ENCODE results near the gene FBN3. TPM values are rescaled to one million over a fixed set of nuclear protein-coding genes. Genes with fewer than 3 reads are reported as not detected.

FBN3 gene
- polyA plus RNA-seq, 1 of the 3 experiments (the other 2 are of a cell fraction), result not detected

DNA sequence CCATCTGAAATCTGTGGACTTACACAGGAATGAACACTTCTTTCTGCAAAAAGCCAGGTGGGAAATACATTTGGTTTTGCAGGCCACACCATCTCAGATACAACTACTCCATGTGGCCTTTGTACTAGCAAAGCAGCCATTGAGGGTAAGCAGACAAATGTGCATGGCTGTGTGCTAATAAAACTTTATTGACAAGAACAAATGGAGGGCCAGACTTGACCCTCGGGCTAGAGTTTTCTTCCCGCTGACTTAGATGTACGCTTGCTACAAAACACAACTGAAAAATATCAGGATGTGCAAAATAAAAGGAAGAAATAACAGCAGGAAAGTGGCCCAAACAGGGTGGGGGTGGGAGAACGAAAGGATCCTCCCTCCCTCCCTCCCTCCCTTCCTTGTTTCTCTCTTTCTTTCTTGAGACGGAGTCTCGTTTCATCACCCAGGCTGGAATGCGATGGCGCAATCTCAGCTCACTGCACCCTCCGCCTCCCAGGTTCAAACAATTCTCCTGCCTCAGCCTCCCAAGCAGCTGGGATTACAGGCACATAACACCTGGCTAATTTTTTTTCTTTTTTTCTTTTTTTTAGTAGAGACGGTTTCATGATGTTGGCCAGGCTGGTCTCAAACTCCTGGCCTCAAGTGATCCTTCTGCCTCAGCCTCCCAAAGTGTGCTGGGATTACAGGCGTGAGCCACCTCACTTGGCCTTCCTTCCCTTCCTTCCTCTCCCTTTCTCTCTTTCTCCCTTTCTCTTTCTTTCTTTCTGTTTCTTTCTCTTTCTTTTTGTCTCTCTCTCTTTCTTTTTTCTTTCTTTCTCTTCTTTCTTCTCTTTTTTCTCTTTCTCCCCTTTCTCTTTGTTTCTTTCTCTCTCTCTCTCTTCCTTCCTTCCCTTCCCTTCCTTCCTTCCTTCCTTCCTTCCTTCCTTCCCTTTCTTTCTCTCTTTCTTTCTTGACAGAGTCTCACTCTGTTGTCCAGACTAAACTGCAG is 67.5 kb downstream of the FBN3 start:
- no peaks in the 10 kb centered on the region for H3K27me3 ChIP-seq (ENCODE audit: insufficient read depth)
- no peaks in the 10 kb centered on the region for H4K20me1 ChIP-seq (ENCODE audit: insufficient read depth)
- no peak overlapping the region for H3K27ac ChIP-seq (ENCODE audit: low read depth in 2 of 2, low read length in 1 of 2)
- H3K9me3 ChIP-seq, result no peaks in the 10 kb centered on the region
- no peaks in the 10 kb centered on the region for H3K4me1 ChIP-seq (ENCODE audit: control insufficient read depth in 1 of 2, insufficient read depth in 2 of 2, low read depth in 1 of 2, low read length in 1 of 2)
- WGBS (ENCODE audit: low lambda C conversion rate), result 59% methylated on average over 11 of the region's 11 CpGs
- H2AFZ ChIP-seq (ENCODE audit: low read depth), result no peak overlapping the region
- no peaks in the 10 kb centered on the region for H3F3A ChIP-seq (replicated peaks; ENCODE audit: insufficient read depth)
- no peaks in the 10 kb centered on the region for H3K79me2 ChIP-seq (ENCODE audit: insufficient read depth)
- no peak overlapping the region for H3K4me2 ChIP-seq
- CTCF ChIA-PET, result no interaction called here
- H3K36me3 ChIP-seq (replicated peaks in 1 of 2; ENCODE audit: control insufficient read depth in 1 of 2, insufficient read depth in 2 of 2, low read length in 1 of 2), result no peaks in the 10 kb centered on the region
- TF ChIP-seq GABPA (IDR thresholded peaks at IDR 0.05; ENCODE audit: low read depth) (no peak), EZH2phosphoT487 (IDR thresholded peaks at IDR 0.05; ENCODE audit: borderline replicate concordance, low read depth) (no peak), MAX (IDR thresholded peaks at IDR 0.05; ENCODE audit: low read depth) (no peak), SIN3A (IDR thresholded peaks at IDR 0.05; ENCODE audit: borderline replicate concordance, low read depth, low read length) (no peak), NRF1 (IDR thresholded peaks at IDR 0.05; ENCODE audit: low read depth, low read length) (no peak), CTCF (IDR thresholded peaks at IDR 0.05) (no peak), TEAD4 (IDR thresholded peaks at IDR 0.05; ENCODE audit: borderline replicate concordance, insufficient read depth) (no peak), GATA2 (CRISPR knock-in tag; IDR thresholded peaks at IDR 0.05) (no peak), FOXJ3 (CRISPR knock-in tag; IDR thresholded peaks at IDR 0.05) (no peak), RXRA (IDR thresholded peaks at IDR 0.05; ENCODE audit: borderline replicate concordance, low read depth) (no peak), EP300 (IDR thresholded peaks at IDR 0.05; ENCODE audit: borderline replicate concordance in 1 of 2, low read depth in 1 of 2, low read length in 1 of 2) (no peak), FOXM1 (IDR thresholded peaks at IDR 0.05; ENCODE audit: low read depth) (no peak), PBX3 (IDR thresholded peaks at IDR 0.05) (no peak), TAF1 (IDR thresholded peaks at IDR 0.05; ENCODE audit: borderline replicate concordance, low read depth, low read length) (no peak), MEF2A (IDR thresholded peaks at IDR 0.05; ENCODE audit: borderline replicate concordance, low read depth) (no peak)
- H3K9ac ChIP-seq, result no peak overlapping the region
- no peak for DNase-seq
- H3K4me3 ChIP-seq (ENCODE audit: low read depth in 2 of 2, low read length in 1 of 2), result no peak overlapping the region
- H3K9me2 ChIP-seq, result no peaks in the 10 kb centered on the region
- POLR2A ChIA-PET, result no interaction called here
